AG20443 (cell line): Measurements from ENCODE around the gene TTBK2.
"Not testable (repeated sequence)": the region's sequence is repeated elsewhere in the genome, so short reads cannot be mapped to it uniquely, and the experiment has no call there.

ENCODE experiments used
- DNase-seq: peaks from one replicate; pipeline ENCODE4 v3.0.0; 2012; ENCODE audit warnings: low spot score, mixed read lengths

TTBK2 gene

GRCh38 chr15:42920519-42921341 is at the start of gene TTBK2:
TTBK2 (minus strand) TSS chr15:42920778; CDS start chr15:42878617, 42,161 bp downstream.
- peak; percentile 97 for DNase-seq

- DNase-seq, result no peak
These were observed 43.9 kb upstream of the TTBK2 start for GRCh38 chr15:42964476-42964875.

DNA sequence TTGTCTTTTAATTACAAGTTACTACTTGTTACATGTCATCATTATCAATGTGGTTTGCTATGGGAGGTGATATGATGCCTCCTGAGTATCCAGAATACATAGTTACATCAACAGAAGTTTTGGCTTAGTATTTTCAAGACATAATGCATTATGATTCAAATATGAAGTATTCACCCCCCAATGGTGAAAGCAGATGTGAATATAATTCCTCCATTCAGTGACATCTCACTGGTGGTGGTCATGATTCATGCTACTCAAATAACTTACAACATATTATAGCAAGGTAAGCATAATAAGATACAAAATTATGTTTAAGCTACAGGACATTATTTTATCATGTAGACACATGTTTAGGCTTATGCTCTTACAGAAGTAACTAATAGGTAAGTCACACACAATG is 34.9 kb upstream of the TTBK2 start:
- DNase-seq, result peak; percentile 40

DNA sequence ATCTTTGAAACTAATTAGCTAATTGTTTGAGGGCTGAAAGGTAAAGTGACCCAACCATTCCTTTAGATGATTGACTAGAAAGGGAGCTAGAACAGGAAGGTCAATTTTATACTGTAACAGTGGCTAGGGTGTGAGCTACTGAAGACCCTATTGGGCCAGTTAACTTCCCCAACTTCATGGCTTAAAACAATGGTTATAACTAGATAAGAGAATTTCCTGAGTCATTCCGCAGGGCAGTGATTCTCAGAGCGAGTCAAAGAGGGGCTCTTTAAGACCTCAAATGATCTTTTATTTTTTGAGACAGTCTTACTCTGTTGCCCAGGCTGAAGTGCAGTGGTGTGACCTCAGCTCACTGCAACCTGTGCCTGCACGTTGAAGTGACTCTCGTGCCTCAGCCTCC is 33.7 kb upstream of the TTBK2 start:
- DNase-seq, result no peak

DNA sequence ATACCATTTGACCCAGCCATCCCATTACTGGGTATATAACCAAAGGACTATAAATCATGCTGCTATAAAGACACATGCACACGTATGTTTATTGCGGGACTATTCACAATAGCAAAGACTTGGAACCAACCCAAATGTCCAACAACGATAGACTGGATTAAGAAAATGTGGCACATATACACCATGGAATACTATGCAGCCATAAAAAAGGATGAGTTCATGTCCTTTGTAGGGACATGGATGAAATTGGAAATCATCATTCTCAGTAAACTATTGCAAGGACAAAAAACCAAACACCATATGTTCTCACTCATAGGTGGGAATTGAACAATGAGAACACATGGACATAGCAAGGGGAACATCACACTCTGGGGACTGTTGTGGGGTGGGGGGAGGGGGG is 28.3 kb upstream of the TTBK2 start:
- not testable (repeated sequence) for DNase-seq

DNA sequence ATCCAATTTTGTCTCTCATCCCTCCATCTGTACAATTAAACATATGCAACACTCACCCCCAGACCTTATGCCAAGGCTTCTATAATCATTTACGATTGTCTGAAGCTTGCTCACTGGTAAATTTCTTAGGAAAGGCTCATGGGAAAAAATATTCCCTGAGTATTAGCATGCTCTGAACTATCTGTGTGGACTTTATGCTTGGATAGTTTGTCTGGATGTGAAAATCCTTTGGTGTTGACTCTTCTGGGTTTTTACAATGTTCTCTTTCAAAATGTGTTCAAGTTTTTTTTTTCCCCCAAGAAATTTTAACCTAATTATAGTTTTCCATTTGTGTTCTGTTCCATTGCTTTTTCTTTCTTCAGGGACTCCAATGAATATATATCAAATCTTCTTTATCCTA is 19.9 kb upstream of the TTBK2 start:
- DNase-seq, result no peak

GRCh38 chr15:42939841-42940240 is 19.3 kb upstream of the TTBK2 start:
- DNase-seq, result no peak

DNA sequence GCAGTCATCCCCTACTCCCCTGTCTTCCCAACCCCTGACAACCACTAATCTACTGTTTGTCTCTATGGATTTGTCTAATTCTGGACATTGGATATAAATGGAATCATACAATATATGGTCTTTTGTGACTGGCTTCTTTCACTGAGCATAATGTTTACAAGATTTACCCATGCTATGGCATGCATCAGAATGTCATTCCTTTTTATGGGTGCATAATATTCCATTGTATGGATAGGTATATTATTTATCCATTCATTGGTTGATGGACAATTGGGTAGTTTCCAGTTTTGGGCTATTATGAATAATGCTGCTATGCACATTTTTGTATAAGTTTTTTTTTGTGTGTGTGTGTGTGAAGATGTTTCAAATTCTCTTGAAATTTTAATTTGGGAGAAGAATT is 16.6 kb upstream of the TTBK2 start:
- DNase-seq, result no peak

DNA sequence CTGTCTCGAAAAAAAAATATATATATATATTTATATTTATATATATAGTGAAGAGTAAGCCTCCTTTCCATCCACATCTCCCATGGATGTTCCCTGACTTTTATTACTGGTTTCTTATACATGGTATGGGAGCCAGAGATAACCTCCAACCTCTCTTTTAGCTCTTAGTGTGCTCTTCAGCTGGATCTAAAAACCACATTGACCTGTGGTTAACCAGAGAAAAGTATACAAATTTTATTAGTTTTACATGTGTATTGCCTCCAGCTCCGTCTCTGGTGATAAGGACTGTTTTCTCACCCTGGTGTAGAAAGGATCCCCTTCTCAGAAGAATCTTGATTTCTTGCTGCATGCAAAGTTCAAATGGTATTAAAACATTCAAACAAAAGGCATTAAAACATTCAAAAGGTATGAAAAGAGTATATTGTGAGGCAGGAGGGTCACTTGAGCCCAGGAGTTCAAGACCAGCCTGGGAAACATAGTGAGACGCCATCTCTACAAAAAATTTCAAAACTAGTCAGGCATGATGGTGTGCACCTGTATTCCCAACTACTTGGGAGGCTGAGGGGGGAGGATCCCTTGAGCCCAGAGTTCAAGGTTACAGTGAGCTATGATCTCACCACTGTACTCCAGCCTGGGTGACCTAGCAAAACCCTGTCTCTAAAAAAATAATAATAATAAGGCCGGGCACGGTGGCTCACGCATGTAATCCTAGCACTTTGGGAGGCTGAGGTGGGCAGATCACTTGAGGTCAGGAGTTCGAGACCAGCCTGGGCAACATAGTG is 13.5 kb upstream of the TTBK2 start:
- no peak for DNase-seq

DNA sequence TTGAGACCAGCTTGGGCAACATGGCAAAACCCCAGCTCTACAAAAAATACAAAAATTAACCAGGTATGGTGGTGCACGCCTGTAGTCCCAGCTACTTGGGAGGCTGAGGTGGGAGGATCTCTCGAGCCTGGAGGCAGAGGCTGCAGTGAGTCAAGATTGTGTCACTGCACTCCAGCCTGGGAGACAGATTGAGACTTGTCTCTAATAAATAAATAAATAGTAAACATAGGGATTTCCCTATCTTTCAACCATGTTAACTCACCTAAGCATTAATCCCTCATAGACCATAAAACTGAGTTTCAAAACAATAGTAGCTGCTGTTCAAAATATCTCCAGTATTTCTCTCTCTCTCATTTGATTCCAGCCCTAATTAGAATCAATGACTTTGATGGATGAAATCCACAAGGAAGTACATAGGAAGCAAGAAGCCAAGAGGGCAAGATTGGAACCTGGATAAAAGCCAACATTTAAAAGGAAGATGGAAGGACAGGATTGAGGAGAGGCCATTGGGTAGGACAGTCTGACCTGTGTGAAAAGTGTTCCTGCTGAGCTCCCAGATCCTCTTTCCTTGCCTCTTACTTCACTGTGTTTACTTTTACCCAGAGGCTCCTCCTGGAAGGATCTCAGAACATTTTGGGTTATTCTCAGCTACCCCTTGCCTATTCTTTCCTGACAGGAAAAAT is 12.4 kb upstream of the TTBK2 start:
- DNase-seq, result no peak

- no peak for DNase-seq
These were observed 11.3 kb upstream of the TTBK2 start for GRCh38 chr15:42931702-42932486.

- DNase-seq, result no peak
These were observed 8.8 kb upstream of the TTBK2 start for GRCh38 chr15:42929306-42929848.

DNA sequence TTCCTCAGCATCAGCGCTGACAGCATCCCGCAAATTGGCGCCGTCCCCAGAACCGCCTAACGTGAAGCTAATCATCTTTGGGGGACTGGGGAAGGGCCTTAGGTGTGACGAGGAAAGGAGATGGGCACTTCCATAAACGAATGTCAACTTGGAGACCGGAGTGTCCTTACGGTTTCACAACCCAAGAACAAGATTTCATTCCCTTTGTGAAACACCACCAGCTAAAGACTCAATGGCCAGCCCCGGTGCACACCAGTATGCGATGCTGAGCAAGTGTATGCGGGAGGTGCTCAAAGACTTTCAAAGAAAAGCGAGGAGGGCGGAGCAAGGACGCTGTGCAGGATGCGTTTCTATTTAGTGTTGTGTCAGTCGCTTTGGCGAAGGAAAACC is 759 bp upstream of the TTBK2 start:
- DNase-seq, result peak; percentile 12

- peak; percentile 21 for DNase-seq
These were observed 619 bp downstream of the TTBK2 start for GRCh38 chr15:42919799-42920518.

DNA sequence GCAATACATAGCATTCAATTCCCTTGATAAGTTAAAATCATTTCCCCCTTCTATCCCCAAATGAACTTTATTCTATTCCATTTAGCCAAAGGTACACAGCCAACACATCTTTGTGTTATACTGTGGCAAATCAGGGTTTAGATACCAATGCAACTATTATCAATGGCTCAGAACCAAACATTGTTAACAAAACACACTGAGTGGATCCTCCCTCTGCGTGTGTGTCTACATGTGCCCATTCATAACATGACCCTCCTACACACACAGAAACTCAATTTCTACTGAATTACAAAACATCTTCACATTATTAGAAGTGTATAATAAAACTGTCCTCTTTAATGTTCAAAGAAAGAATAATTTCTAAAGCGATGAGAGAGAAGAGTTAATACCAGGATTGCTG is 1.3 kb downstream of the TTBK2 start:
- DNase-seq, result no peak

- no peak for DNase-seq
These were observed 2.5 kb downstream of the TTBK2 start for GRCh38 chr15:42918047-42918446.

- no peak for DNase-seq
These were observed 4.8 kb downstream of the TTBK2 start for GRCh38 chr15:42915654-42916315.

- DNase-seq, result no peak
These were observed 5.7 kb downstream of the TTBK2 start for GRCh38 chr15:42914728-42915497.

DNA sequence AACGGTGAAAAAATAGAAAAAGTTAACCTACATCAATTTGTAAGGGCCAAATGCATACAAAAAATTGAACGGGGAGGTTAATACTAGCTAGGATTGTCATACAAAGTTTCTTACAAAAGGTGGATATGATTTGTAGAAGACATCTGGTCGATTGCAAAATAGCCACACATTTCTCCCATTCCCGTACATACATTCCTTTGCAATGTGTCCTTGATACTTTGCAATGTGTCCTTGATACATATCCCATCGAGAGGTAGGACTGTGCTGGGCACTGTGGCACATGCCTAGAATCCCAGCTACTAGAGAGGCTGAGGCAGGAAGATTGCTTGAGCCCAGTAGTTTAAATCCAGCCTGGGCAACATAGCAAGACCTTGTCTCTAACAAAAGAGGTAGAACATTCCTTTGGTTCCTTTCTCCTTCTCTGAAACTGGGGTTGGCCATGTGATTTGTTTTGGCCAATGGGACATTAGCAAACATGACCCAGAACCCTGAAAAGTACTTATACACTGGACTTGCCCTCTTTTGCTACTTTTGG is 9.5 kb downstream of the TTBK2 start:
- peak; percentile 42 for DNase-seq
